Left lung (tissue), 10 donors: ENCODE results near the gene ARID5B. TPM values are rescaled to one million over a fixed set of nuclear protein-coding genes. Genes with fewer than 3 reads are reported as not detected.

Experiments
- ATAC-seq: fragments of 200-7000 bp; cut with Tn5 transposase; one replicate; pipeline ENCODE4 v1.9.1; 2020; ENCODE audit warnings: moderate library complexity
- DNase-seq, 4 donors: peaks; one replicate each; pipeline ENCODE4 v3.0.0-alpha.2; 2013 to 2020
- H3K27ac ChIP-seq, 2 donors: fragments of 200-600 bp; sonication (generic) in 1 of 2; one replicate each; pipeline versions ENCODE4 v1.5.0 to v1.8.0; 2020 to 2021
- H3K27me3 ChIP-seq, 2 donors: fragments of 200-600 bp; sonication (generic) in 1 of 2; one replicate each; pipeline versions ENCODE4 v1.5.0 to v1.8.0; 2020 to 2021
- H3K36me3 ChIP-seq, 2 donors: fragments of 200-600 bp; sonication (generic) in 1 of 2; one replicate each; pipeline versions ENCODE4 v1.5.0 to v1.8.0; 2020 to 2021
- H3K4me1 ChIP-seq, 2 donors: fragments of 200-600 bp; one replicate each; pipeline ENCODE4 v1.8.0; 2021
- H3K4me3 ChIP-seq, 2 donors: fragments of 200-600 bp; sonication (generic) in 1 of 2; one replicate each; pipeline versions ENCODE4 v1.5.0 to v1.8.0; 2020 to 2021; ENCODE audit warnings: mild to moderate bottlenecking in 1 of 2
- H3K9me3 ChIP-seq, 2 donors: fragments of 200-600 bp; sonication (generic) in 1 of 2; one replicate each; pipeline versions ENCODE4 v1.5.0 to v1.8.0; 2020 to 2021
- CTCF ChIP-seq, 2 donors: fragments of 200-600 bp; sonication (generic) in 1 of 2; IDR thresholded peaks; one replicate each; pipeline versions ENCODE4 v1.5.0 to v1.8.0; 2021; ENCODE audit warnings: antibody characterized with exemption in 2 of 2
- intact Hi-C, 2 donors: fragments of 100-400 bp; cut with DNase I; formaldehyde crosslinking; loops; one replicate each; pipeline versions ENCODE4 v1.11.2 to v1.14.2; 2022
- polyA plus RNA-seq, 6 donors: library from polyadenylated mRNA; unstranded; fragments of 120-200 nt; gene quantifications; one replicate each; pipeline ENCODE4 v1.2.1, GENCODE V29; 2013; ENCODE audit not compliant: insufficient read length in 6 of 6
- total RNA-seq, 2 donors: library from RNA; stranded (reverse); fragmentation: NEBNext Ultra II Directional; extraction: Animal tissue kit (Norgen Biotek cat#: 25700); gene quantifications; one replicate each; pipeline ENCODE4 v1.2.1, GENCODE V29; 2021
- donor health status: DM: no; HTN: yes; CAD: no.
- donor health status: DM: no; HTN: no; CAD: no.

Gene ARID5B
- total and polyA plus RNA-seq, 8 donors, result 29.9 to 51.5 (median 44.4) TPM

GRCh38 chr10:62037890-62038608, 136.6 kb downstream of the ARID5B start:
- Histone ChIP-seq H3K4me1 (peaks cover 19 to 40% of the 10 kb centered on the region in 2 donors), H3K9me3 (no peaks in the 10 kb centered on the region), H3K4me3 (no peak overlapping the region), H3K27ac (peak overlapping the region; percentile 74 to 79), H3K36me3 (no peaks in the 10 kb centered on the region), H3K27me3 (no peaks in the 10 kb centered on the region)
- ATAC-seq (peak; percentile 82), DNase-seq (no peak)
- no peak for TF ChIP-seq CTCF (IDR thresholded peaks at IDR 0.05)
- intact Hi-C loops, result no loop called here

- Histone ChIP-seq H3K9me3 (no peaks in the 10 kb centered on the region), H3K36me3 (no peaks in the 10 kb centered on the region), H3K27ac (peak overlapping the region; percentile 74 to 79), H3K27me3 (no peaks in the 10 kb centered on the region), H3K4me1 (peaks cover 19 to 45% of the 10 kb centered on the region in 2 donors), H3K4me3 (no peak overlapping the region)
- peak; percentile 71 to 79 for TF ChIP-seq CTCF (IDR thresholded peaks at IDR 0.05)
- peak in 3 of 4 donors; percentile 73 to 79 (median 76) for DNase-seq
- ATAC-seq, result peak; percentile 84
- intact Hi-C loops, result no loop called here
Observed at GRCh38 chr10:62038609-62039190, 137.2 kb downstream of the ARID5B start.

GRCh38 chr10:62039954-62040353, 138.5 kb downstream of the ARID5B start:
- no peak for DNase-seq
- ATAC-seq, result no peak
- no peaks in the 10 kb centered on the region for H3K36me3 ChIP-seq
- no peaks in the 10 kb centered on the region for H3K9me3 ChIP-seq
- H3K27ac ChIP-seq, result peak overlapping the region in 1 of 2 donors; percentile 15
- no peaks in the 10 kb centered on the region for H3K27me3 ChIP-seq
- peaks cover 19 to 57% of the 10 kb centered on the region in 2 donors for H3K4me1 ChIP-seq
- no peak overlapping the region for H3K4me3 ChIP-seq
- intact Hi-C loops, result loop anchor here in 1 of 2 donors (10.0 kb wide), 2 partner anchors 135 to 205 kb away; partner anchors contain the start of gene ARID5B
- TF ChIP-seq CTCF (IDR thresholded peaks at IDR 0.05), result no peak

- no peak overlapping the region for H3K27ac ChIP-seq
- DNase-seq (no peak), ATAC-seq (no peak)
- TF ChIP-seq CTCF (IDR thresholded peaks at IDR 0.05), result no peak
- intact Hi-C loops, result loop anchor here in 1 of 2 donors (10.0 kb wide), 2 partner anchors 136 to 204 kb away; partner anchors contain the start of gene ARID5B
- H3K9me3 ChIP-seq, result no peaks in the 10 kb centered on the region
- H3K27me3 ChIP-seq, result no peaks in the 10 kb centered on the region
- peaks cover 19 to 65% of the 10 kb centered on the region in 2 donors for H3K4me1 ChIP-seq
- no peaks in the 10 kb centered on the region for H3K36me3 ChIP-seq
- no peak overlapping the region for H3K4me3 ChIP-seq
Observed at GRCh38 chr10:62040881-62041280, 139.4 kb downstream of the ARID5B start.

- H3K9me3 ChIP-seq, result no peaks in the 10 kb centered on the region
- no peak overlapping the region for H3K4me3 ChIP-seq
- peak overlapping the region in 1 of 2 donors; percentile 10 for H3K27ac ChIP-seq
- H3K4me1 ChIP-seq, result peaks cover 25 to 74% of the 10 kb centered on the region in 2 donors
- DNase-seq (no peak), ATAC-seq (peak; percentile 40)
- intact Hi-C loops, result loop anchor here in 1 of 2 donors (10.0 kb wide), 2 partner anchors 139 to 201 kb away; partner anchors contain the start of gene ARID5B
- TF ChIP-seq CTCF (IDR thresholded peaks at IDR 0.05), result no peak
- no peaks in the 10 kb centered on the region for H3K36me3 ChIP-seq
- no peaks in the 10 kb centered on the region for H3K27me3 ChIP-seq
Observed at GRCh38 chr10:62043421-62044021, 142.0 kb downstream of the ARID5B start.
